Activated CD4-positive, alpha-beta T cell treated with anti-CD3 and anti-CD28 coated beads, Interleukin-2, amount 10 ng/mL, durations not matched to agents 24 days and 14 days (primary cell): ENCODE measurements around the gene ATP6V0B. TPM values are rescaled to one million over a fixed set of nuclear protein-coding genes. Genes with fewer than 3 reads are reported as not detected.

Experiments used
- DNase-seq: peaks from one replicate; pipeline ENCODE4 v3.0.0; 2022
- H3K27ac Mint-ChIP-seq: one replicate; pipeline ENCODE4 v1.8.0; 2022; ENCODE audit warnings: mild to moderate bottlenecking, mixed read lengths
- H3K27me3 Mint-ChIP-seq: one replicate; pipeline ENCODE4 v1.8.0; 2022; ENCODE audit warnings: mixed read lengths
- H3K36me3 Mint-ChIP-seq: one replicate; pipeline ENCODE4 v1.8.0; 2022; ENCODE audit warnings: low read depth, mild to moderate bottlenecking, mixed read lengths
- H3K4me1 Mint-ChIP-seq: one replicate; pipeline ENCODE4 v1.8.0; 2021; ENCODE audit warnings: mixed read lengths
- H3K4me3 Mint-ChIP-seq: one replicate; pipeline ENCODE4 v1.8.0; 2022; ENCODE audit warnings: mild to moderate bottlenecking, moderate library complexity, mixed read lengths
- H3K9me3 Mint-ChIP-seq: one replicate; pipeline ENCODE4 v1.8.0; 2021; ENCODE audit warnings: mixed read lengths
- intact Hi-C: fragments of 100-400 bp; cut with micrococcal nuclease; formaldehyde crosslinking; loops from one replicate; pipeline ENCODE4 v1.15.1; 2023
- total RNA-seq: library from RNA; stranded (reverse); gene quantifications from 2 replicates; pipeline ENCODE4 v1.2.3, GENCODE V29; 2022

Gene ATP6V0B
- total RNA-seq, 1 donor from 2014 or later = 182 TPM

- no peaks in the 10 kb centered on the region for H3K27me3 Mint-ChIP-seq
- no peak overlapping the region for H3K4me3 Mint-ChIP-seq
- H3K27ac Mint-ChIP-seq = no peak overlapping the region
- intact Hi-C loops = no loop called here
- peaks cover 24% of the 10 kb centered on the region for H3K4me1 Mint-ChIP-seq
- peaks cover 9% of the 10 kb centered on the region for H3K36me3 Mint-ChIP-seq
- H3K9me3 Mint-ChIP-seq = no peaks in the 10 kb centered on the region
- no peak for DNase-seq
These were observed 23.5 kb upstream of the ATP6V0B start for GRCh38 chr1:43951021-43951985.

GRCh38 chr1:43952731-43953346 is 21.9 kb upstream of the ATP6V0B start:
- Mint-ChIP-seq H3K27me3 (no peaks in the 10 kb centered on the region), H3K4me1 (peaks cover 20% of the 10 kb centered on the region), H3K9me3 (no peaks in the 10 kb centered on the region), H3K4me3 (no peak overlapping the region), H3K36me3 (peaks cover 13% of the 10 kb centered on the region), H3K27ac (no peak overlapping the region)
- DNase-seq = no peak
- intact Hi-C loops = no loop called here

- peaks cover 18% of the 10 kb centered on the region for H3K36me3 Mint-ChIP-seq
- intact Hi-C loops = no loop called here
- no peak overlapping the region for H3K27ac Mint-ChIP-seq
- H3K27me3 Mint-ChIP-seq = no peaks in the 10 kb centered on the region
- no peaks in the 10 kb centered on the region for H3K9me3 Mint-ChIP-seq
- DNase-seq = no peak
- H3K4me3 Mint-ChIP-seq = no peak overlapping the region
- peaks cover 16% of the 10 kb centered on the region for H3K4me1 Mint-ChIP-seq
These were observed 21.4 kb upstream of the ATP6V0B start for GRCh38 chr1:43953361-43953760.

- Mint-ChIP-seq H3K36me3 (peaks cover 21% of the 10 kb centered on the region), H3K4me1 (peaks cover 11% of the 10 kb centered on the region), H3K27ac (no peak overlapping the region), H3K9me3 (no peaks in the 10 kb centered on the region), H3K27me3 (no peaks in the 10 kb centered on the region), H3K4me3 (no peak overlapping the region)
- no peak for DNase-seq
- intact Hi-C loops = no loop called here
These were observed 20.7 kb upstream of the ATP6V0B start for GRCh38 chr1:43954036-43954435.

GRCh38 chr1:43956234-43956633 is 18.5 kb upstream of the ATP6V0B start:
- Mint-ChIP-seq H3K27me3 (no peaks in the 10 kb centered on the region), H3K4me1 (peaks cover 3% of the 10 kb centered on the region), H3K9me3 (no peaks in the 10 kb centered on the region), H3K4me3 (no peak overlapping the region), H3K27ac (no peak overlapping the region), H3K36me3 (peaks cover 17% of the 10 kb centered on the region)
- DNase-seq = no peak
- intact Hi-C loops = no loop called here

- Mint-ChIP-seq H3K36me3 (peaks cover 21% of the 10 kb centered on the region), H3K9me3 (no peaks in the 10 kb centered on the region), H3K4me3 (no peak overlapping the region), H3K27me3 (no peaks in the 10 kb centered on the region), H3K27ac (no peak overlapping the region), H3K4me1 (peaks cover 2% of the 10 kb centered on the region)
- intact Hi-C loops = no loop called here
- DNase-seq = no peak
These were observed 17.2 kb upstream of the ATP6V0B start for GRCh38 chr1:43957407-43958040.

GRCh38 chr1:43958351-43959255 is 16.2 kb upstream of the ATP6V0B start:
- Mint-ChIP-seq H3K36me3 (peaks cover 21% of the 10 kb centered on the region), H3K27me3 (no peaks in the 10 kb centered on the region), H3K9me3 (no peaks in the 10 kb centered on the region), H3K4me3 (no peak overlapping the region), H3K27ac (no peak overlapping the region), H3K4me1 (peaks cover 2% of the 10 kb centered on the region)
- intact Hi-C loops = no loop called here
- no peak for DNase-seq

GRCh38 chr1:43960798-43961197 is 14.0 kb upstream of the ATP6V0B start:
- no peak for DNase-seq
- intact Hi-C loops = no loop called here
- no peaks in the 10 kb centered on the region for H3K9me3 Mint-ChIP-seq
- H3K27ac Mint-ChIP-seq = no peak overlapping the region
- peaks cover 2% of the 10 kb centered on the region for H3K4me1 Mint-ChIP-seq
- no peak overlapping the region for H3K4me3 Mint-ChIP-seq
- no peaks in the 10 kb centered on the region for H3K27me3 Mint-ChIP-seq
- peaks cover 21% of the 10 kb centered on the region for H3K36me3 Mint-ChIP-seq

GRCh38 chr1:43961692-43962091 is 13.1 kb upstream of the ATP6V0B start:
- intact Hi-C loops = no loop called here
- Mint-ChIP-seq H3K4me1 (peaks cover 2% of the 10 kb centered on the region), H3K4me3 (no peak overlapping the region), H3K27ac (no peak overlapping the region), H3K9me3 (no peaks in the 10 kb centered on the region), H3K36me3 (peaks cover 21% of the 10 kb centered on the region), H3K27me3 (no peaks in the 10 kb centered on the region)
- DNase-seq = no peak

- intact Hi-C loops = no loop called here
- H3K36me3 Mint-ChIP-seq = peaks cover 19% of the 10 kb centered on the region
- no peak overlapping the region for H3K27ac Mint-ChIP-seq
- H3K4me1 Mint-ChIP-seq = peaks cover 2% of the 10 kb centered on the region
- H3K4me3 Mint-ChIP-seq = no peak overlapping the region
- no peak for DNase-seq
- no peaks in the 10 kb centered on the region for H3K9me3 Mint-ChIP-seq
- no peaks in the 10 kb centered on the region for H3K27me3 Mint-ChIP-seq
These were observed 12.4 kb upstream of the ATP6V0B start for GRCh38 chr1:43962324-43962723.

- Mint-ChIP-seq H3K36me3 (peaks cover 20% of the 10 kb centered on the region), H3K9me3 (no peaks in the 10 kb centered on the region), H3K4me1 (peaks cover 2% of the 10 kb centered on the region)
These were observed 11.8 kb upstream of the ATP6V0B start for GRCh38 chr1:43963006-43963405.

GRCh38 chr1:43963890-43964289 is 10.9 kb upstream of the ATP6V0B start:
- intact Hi-C loops = no loop called here
- H3K27ac Mint-ChIP-seq = no peak overlapping the region
- H3K27me3 Mint-ChIP-seq = no peaks in the 10 kb centered on the region
- peaks cover 2% of the 10 kb centered on the region for H3K4me1 Mint-ChIP-seq
- DNase-seq = no peak
- peaks cover 16% of the 10 kb centered on the region for H3K36me3 Mint-ChIP-seq
- H3K9me3 Mint-ChIP-seq = no peaks in the 10 kb centered on the region
- H3K4me3 Mint-ChIP-seq = no peak overlapping the region

More at GRCh38 chr1:43963006-43963405, 11.8 kb upstream of the ATP6V0B start:
- intact Hi-C loops = no loop called here
- DNase-seq = no peak
- H3K4me3 Mint-ChIP-seq = no peak overlapping the region
- no peak overlapping the region for H3K27ac Mint-ChIP-seq
- no peaks in the 10 kb centered on the region for H3K27me3 Mint-ChIP-seq

GRCh38 chr1:43965316-43965715 is 9.4 kb upstream of the ATP6V0B start:
- H3K36me3 Mint-ChIP-seq = peaks cover 14% of the 10 kb centered on the region
- peaks cover 6% of the 10 kb centered on the region for H3K4me1 Mint-ChIP-seq
- no peak overlapping the region for H3K27ac Mint-ChIP-seq
- no peaks in the 10 kb centered on the region for H3K9me3 Mint-ChIP-seq
- intact Hi-C loops = no loop called here
- H3K4me3 Mint-ChIP-seq = no peak overlapping the region
- DNase-seq = no peak
- no peaks in the 10 kb centered on the region for H3K27me3 Mint-ChIP-seq
